ENCODE measurements around the gene ZBTB17.

Gene ZBTB17

DNA sequence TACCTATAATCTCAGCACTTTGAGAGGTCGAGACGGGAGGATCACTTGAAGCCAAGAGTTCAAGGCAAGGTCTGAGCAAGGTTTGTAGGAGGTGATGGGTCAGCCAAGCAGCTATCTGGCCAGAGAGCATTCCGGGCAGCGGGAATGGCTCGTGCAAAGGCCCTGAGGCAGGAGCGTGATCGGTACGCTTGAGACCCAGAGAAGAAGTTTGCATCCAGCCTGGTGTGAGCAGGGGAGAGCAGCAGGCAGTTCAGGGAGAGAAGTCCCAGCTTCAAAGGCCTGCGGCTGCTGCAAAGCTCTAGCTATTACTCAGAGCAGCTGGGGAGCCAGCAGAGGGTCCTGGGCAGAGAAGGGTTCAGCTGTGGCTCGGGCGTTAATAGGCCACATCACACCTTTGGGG, 23.0 kb upstream of the ZBTB17 start:
- no peak overlapping the region for H2AFZ ChIP-seq (ENCODE audit: low read length)
- no CpG with 5 or more reads among the region's 11 CpGs for WGBS, 2 donors (ENCODE audit: extremely low coverage in 2 of 2, insufficient read length in 2 of 2, insufficient replicate concordance in 1 of 2)
- peaks cover 0 to 11% (median 0%) of the 10 kb centered on the region in 3 experiments for H3K27me3 ChIP-seq (ENCODE audit: control insufficient read depth in 3 of 3, insufficient read depth in 3 of 3, low read depth in 1 of 3, low read length in 3 of 3)

DNA sequence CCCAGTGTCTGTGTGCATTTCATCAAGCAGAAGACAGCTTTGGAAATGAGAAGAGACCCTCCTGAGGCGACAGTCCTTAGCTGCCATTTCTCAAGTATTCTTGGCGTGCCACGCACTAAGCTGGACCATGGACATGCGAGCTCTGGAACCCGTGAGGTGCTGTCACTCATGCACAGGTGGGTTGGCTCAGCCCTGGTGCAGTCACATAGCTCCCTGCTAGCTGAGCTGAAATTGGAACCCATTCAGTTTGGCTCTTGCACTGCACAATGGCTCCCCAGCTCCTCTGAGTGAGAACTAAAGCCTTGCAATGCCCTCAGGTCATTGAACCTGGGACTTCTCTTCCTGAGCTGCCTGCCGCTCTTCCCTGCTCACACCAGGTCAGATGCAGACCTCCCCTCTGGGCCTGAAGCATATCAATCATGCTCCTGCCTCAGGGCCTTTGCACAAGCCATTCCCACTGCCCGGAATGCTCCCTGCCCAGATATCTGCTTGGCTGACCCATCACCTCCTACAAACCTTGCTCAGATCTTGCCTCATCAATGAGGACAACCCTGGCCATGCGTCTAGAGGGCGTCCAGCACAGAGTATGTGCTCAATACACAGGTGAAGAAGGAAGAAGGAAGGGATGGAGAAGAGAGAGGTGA, 21.9 kb upstream of the ZBTB17 start:
- no peaks in the 10 kb centered on the region for H3K79me1 ChIP-seq (ENCODE audit: low read depth, low read length)
- no peak overlapping the region for H3K4me2 ChIP-seq (ENCODE audit: insufficient read depth, low read length, poor library complexity, severe bottlenecking)
- no peak overlapping the region for H4K91ac ChIP-seq (ENCODE audit: low read depth, low read length, poor library complexity)
- peak overlapping the region; percentile 34 for H2AK5ac ChIP-seq (ENCODE audit: low read depth, low read length)
- H3K14ac ChIP-seq (ENCODE audit: low read length) = no peak overlapping the region
- no peak overlapping the region for H3K9ac ChIP-seq (ENCODE audit: low read depth, low read length, poor library complexity)
- DNase-seq (ENCODE audit: low spot score) = no peak
- no peaks in the 10 kb centered on the region for H3K9me3 ChIP-seq (replicated peaks in 1 of 2; ENCODE audit: control insufficient read depth in 2 of 2, insufficient read depth in 1 of 2, low read depth in 1 of 2, low read length in 2 of 2)
- no peak overlapping the region for H2BK120ac ChIP-seq (ENCODE audit: low read depth, low read length)
- H2BK5ac ChIP-seq (ENCODE audit: low read length) = no peak overlapping the region
- H3K4me1 ChIP-seq (ENCODE audit: control insufficient read depth in 2 of 2, insufficient read depth in 1 of 2, low read depth in 1 of 2, low read length in 2 of 2) = no peaks in the 10 kb centered on the region
- H4K8ac ChIP-seq (ENCODE audit: low read depth, low read length) = no peak overlapping the region
- no CpG with 5 or more reads among the region's 9 CpGs for WGBS, 2 donors (ENCODE audit: extremely low coverage in 2 of 2, insufficient read length in 2 of 2, insufficient replicate concordance in 1 of 2)
- H2BK15ac ChIP-seq (ENCODE audit: low read length) = no peak overlapping the region
- no peak overlapping the region for H3K18ac ChIP-seq (ENCODE audit: low read length)
- H2AFZ ChIP-seq (ENCODE audit: low read length) = no peak overlapping the region
- H3K27ac ChIP-seq (replicated peaks; ENCODE audit: low read length) = no peak overlapping the region
- H2BK12ac ChIP-seq (ENCODE audit: low read length) = no peak overlapping the region
- H3K4me3 ChIP-seq (ENCODE audit: low read length in 2 of 2) = no peak overlapping the region
- H3K23ac ChIP-seq (ENCODE audit: low read depth, low read length, poor library complexity) = no peak overlapping the region
- peaks cover 0 to 11% (median 0%) of the 10 kb centered on the region in 3 experiments for H3K27me3 ChIP-seq (ENCODE audit: control insufficient read depth in 3 of 3, insufficient read depth in 3 of 3, low read depth in 1 of 3, low read length in 3 of 3)
- no peaks in the 10 kb centered on the region for H3K36me3 ChIP-seq (replicated peaks in 1 of 2; ENCODE audit: control insufficient read depth in 2 of 2, insufficient read depth in 2 of 2, low read length in 2 of 2)
- no peak overlapping the region for H3K4ac ChIP-seq (ENCODE audit: low read length)

More for the DNA sequence above, 23.0 kb upstream of the ZBTB17 start:
- peak overlapping the region; percentile 58 for H3K18ac ChIP-seq (ENCODE audit: low read length)
- H2BK120ac ChIP-seq (ENCODE audit: low read depth, low read length) = no peak overlapping the region
- no peaks in the 10 kb centered on the region for H3K79me1 ChIP-seq (ENCODE audit: low read depth, low read length)
- no peak overlapping the region for H3K4me2 ChIP-seq (ENCODE audit: insufficient read depth, low read length, poor library complexity, severe bottlenecking)
- no peak overlapping the region for H3K4ac ChIP-seq (ENCODE audit: low read length)
- H2AK5ac ChIP-seq (ENCODE audit: low read depth, low read length) = no peak overlapping the region
- H4K8ac ChIP-seq (ENCODE audit: low read depth, low read length) = no peak overlapping the region
- H3K27ac ChIP-seq (replicated peaks; ENCODE audit: low read length) = no peak overlapping the region
- no peaks in the 10 kb centered on the region for H3K9me3 ChIP-seq (replicated peaks in 1 of 2; ENCODE audit: control insufficient read depth in 2 of 2, insufficient read depth in 1 of 2, low read depth in 1 of 2, low read length in 2 of 2)
- peaks cover 0 to 2% of the 10 kb centered on the region in 2 donors for H3K4me1 ChIP-seq (ENCODE audit: control insufficient read depth in 2 of 2, insufficient read depth in 1 of 2, low read depth in 1 of 2, low read length in 2 of 2)
- peak overlapping the region in 1 of 2 donors; percentile 20 for H3K4me3 ChIP-seq (ENCODE audit: low read length in 2 of 2)
- H3K9ac ChIP-seq (ENCODE audit: low read depth, low read length, poor library complexity) = no peak overlapping the region
- no peak overlapping the region for H2BK5ac ChIP-seq (ENCODE audit: low read length)
- no peak overlapping the region for H3K23ac ChIP-seq (ENCODE audit: low read depth, low read length, poor library complexity)
- no peak overlapping the region for H3K14ac ChIP-seq (ENCODE audit: low read length)
- H2BK15ac ChIP-seq (ENCODE audit: low read length) = no peak overlapping the region
- no peak for DNase-seq (ENCODE audit: low spot score)
- H3K36me3 ChIP-seq (replicated peaks in 1 of 2; ENCODE audit: control insufficient read depth in 2 of 2, insufficient read depth in 2 of 2, low read length in 2 of 2) = no peaks in the 10 kb centered on the region
- H2BK12ac ChIP-seq (ENCODE audit: low read length) = peak overlapping the region; percentile 22
- no peak overlapping the region for H4K91ac ChIP-seq (ENCODE audit: low read depth, low read length, poor library complexity)

DNA sequence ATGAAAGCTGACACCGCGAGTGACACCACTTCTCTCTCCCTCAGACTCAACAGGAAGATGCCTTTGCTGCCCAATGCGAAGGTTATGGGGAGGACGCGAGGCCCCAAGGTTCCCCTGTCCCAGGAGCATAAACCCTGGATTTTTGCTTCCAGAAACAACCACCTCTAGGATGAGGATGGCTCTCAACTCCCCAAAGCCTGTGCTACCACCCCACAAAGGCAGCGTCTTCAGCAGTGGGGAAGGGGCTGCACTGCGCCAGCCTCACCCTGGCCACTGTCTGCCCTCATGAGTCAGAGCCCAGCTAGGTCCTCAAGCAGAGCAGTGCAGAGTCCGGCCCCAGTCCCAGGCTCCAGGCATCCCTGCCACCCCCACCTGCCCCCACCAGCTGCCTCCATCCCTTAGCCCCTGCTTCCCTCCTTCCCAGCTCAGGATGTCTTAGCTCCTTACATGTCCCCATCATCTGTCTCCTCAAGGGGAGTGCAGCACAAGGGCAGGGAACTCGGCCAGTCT, 21.2 kb upstream of the ZBTB17 start:
- no peak overlapping the region for H2BK5ac ChIP-seq (ENCODE audit: low read length)

GRCh38 chr1:15994590-15995351, 18.9 kb upstream of the ZBTB17 start:
- WGBS, 2 donors (ENCODE audit: extremely low coverage in 2 of 2, insufficient read length in 2 of 2, insufficient replicate concordance in 1 of 2) = no CpG with 5 or more reads among the region's 11 CpGs
- H2BK15ac ChIP-seq (ENCODE audit: low read length) = no peak overlapping the region
- H3K27ac ChIP-seq (replicated peaks; ENCODE audit: low read length) = no peak overlapping the region
- no peak overlapping the region for H3K4ac ChIP-seq (ENCODE audit: low read length)
- no peak overlapping the region for H4K8ac ChIP-seq (ENCODE audit: low read depth, low read length)
- peak overlapping the region; percentile 1 for H3K23ac ChIP-seq (ENCODE audit: low read depth, low read length, poor library complexity)
- H3K79me1 ChIP-seq (ENCODE audit: low read depth, low read length) = peaks cover 3% of the 10 kb centered on the region
- no peaks in the 10 kb centered on the region for H3K4me1 ChIP-seq (ENCODE audit: control insufficient read depth in 2 of 2, insufficient read depth in 1 of 2, low read depth in 1 of 2, low read length in 2 of 2)
- no peak overlapping the region for H2AFZ ChIP-seq (ENCODE audit: low read length)
- no peak overlapping the region for H4K91ac ChIP-seq (ENCODE audit: low read depth, low read length, poor library complexity)
- no peak overlapping the region for H3K4me2 ChIP-seq (ENCODE audit: insufficient read depth, low read length, poor library complexity, severe bottlenecking)
- no peak overlapping the region for H2BK12ac ChIP-seq (ENCODE audit: low read length)
- no peak for DNase-seq (ENCODE audit: low spot score)
- no peaks in the 10 kb centered on the region for H3K36me3 ChIP-seq (replicated peaks in 1 of 2; ENCODE audit: control insufficient read depth in 2 of 2, insufficient read depth in 2 of 2, low read length in 2 of 2)
- H3K18ac ChIP-seq (ENCODE audit: low read length) = no peak overlapping the region
- no peak overlapping the region for H3K9ac ChIP-seq (ENCODE audit: low read depth, low read length, poor library complexity)
- H2AK5ac ChIP-seq (ENCODE audit: low read depth, low read length) = no peak overlapping the region
- peaks cover 0 to 13% (median 0%) of the 10 kb centered on the region in 3 experiments for H3K27me3 ChIP-seq (ENCODE audit: control insufficient read depth in 3 of 3, insufficient read depth in 3 of 3, low read depth in 1 of 3, low read length in 3 of 3)
- H2BK5ac ChIP-seq (ENCODE audit: low read length) = no peak overlapping the region
- H3K4me3 ChIP-seq (ENCODE audit: low read length in 2 of 2) = no peak overlapping the region
- no peak overlapping the region for H3K14ac ChIP-seq (ENCODE audit: low read length)
- no peak overlapping the region for H2BK120ac ChIP-seq (ENCODE audit: low read depth, low read length)
- H3K9me3 ChIP-seq (replicated peaks in 1 of 2; ENCODE audit: control insufficient read depth in 2 of 2, insufficient read depth in 1 of 2, low read depth in 1 of 2, low read length in 2 of 2) = no peaks in the 10 kb centered on the region

More for the DNA sequence above, 21.2 kb upstream of the ZBTB17 start:
- Histone ChIP-seq H3K9ac (ENCODE audit: low read depth, low read length, poor library complexity) (no peak overlapping the region), H3K23ac (ENCODE audit: low read depth, low read length, poor library complexity) (peak overlapping the region; percentile 20), H3K79me1 (ENCODE audit: low read depth, low read length) (no peaks in the 10 kb centered on the region), H3K18ac (ENCODE audit: low read length) (peak overlapping the region; percentile 1), H3K4me3 (ENCODE audit: low read length in 2 of 2) (no peak overlapping the region), H3K9me3 (replicated peaks in 1 of 2; ENCODE audit: control insufficient read depth in 2 of 2, insufficient read depth in 1 of 2, low read depth in 1 of 2, low read length in 2 of 2) (no peaks in the 10 kb centered on the region), H3K4me2 (ENCODE audit: insufficient read depth, low read length, poor library complexity, severe bottlenecking) (no peak overlapping the region), H4K91ac (ENCODE audit: low read depth, low read length, poor library complexity) (no peak overlapping the region), H3K27me3 (ENCODE audit: control insufficient read depth in 3 of 3, insufficient read depth in 3 of 3, low read depth in 1 of 3, low read length in 3 of 3) (peaks cover 0 to 11% (median 0%) of the 10 kb centered on the region in 3 experiments), H2BK120ac (ENCODE audit: low read depth, low read length) (no peak overlapping the region), H3K36me3 (replicated peaks in 1 of 2; ENCODE audit: control insufficient read depth in 2 of 2, insufficient read depth in 2 of 2, low read length in 2 of 2) (no peaks in the 10 kb centered on the region), H2BK15ac (ENCODE audit: low read length) (no peak overlapping the region), H3K4me1 (ENCODE audit: control insufficient read depth in 2 of 2, insufficient read depth in 1 of 2, low read depth in 1 of 2, low read length in 2 of 2) (no peaks in the 10 kb centered on the region), H3K4ac (ENCODE audit: low read length) (no peak overlapping the region), H2AFZ (ENCODE audit: low read length) (no peak overlapping the region), H4K8ac (ENCODE audit: low read depth, low read length) (no peak overlapping the region), H2BK12ac (ENCODE audit: low read length) (no peak overlapping the region), H3K14ac (ENCODE audit: low read length) (peak overlapping the region; percentile 76), H3K27ac (replicated peaks; ENCODE audit: low read length) (no peak overlapping the region), H2AK5ac (ENCODE audit: low read depth, low read length) (no peak overlapping the region)
- DNase-seq (ENCODE audit: low spot score) = no peak
- WGBS, 2 donors (ENCODE audit: extremely low coverage in 2 of 2, insufficient read length in 2 of 2, insufficient replicate concordance in 1 of 2) = no CpG with 5 or more reads among the region's 9 CpGs

All from neuronal stem cell (in vitro differentiated cells).